ENCODE data around the gene EDAR. TPM values are rescaled to one million over a fixed set of nuclear protein-coding genes. Genes with fewer than 3 reads are reported as not detected.

Gene EDAR
- total RNA-seq, 2 donors from 2014 or later = not detected

- TF ChIP-seq CTCF (IDR thresholded peaks at IDR 0.05) = no peak
- Histone ChIP-seq H3K36me3 (no peaks in the 10 kb centered on the region), H3K27me3 (replicated peaks; ENCODE audit: insufficient read depth) (no peaks in the 10 kb centered on the region), H3K4me1 (ENCODE audit: control insufficient read depth in 1 of 2, low read depth in 2 of 2) (peaks cover 6 to 14% of the 10 kb centered on the region in 2 donors), H3K27ac (no peak overlapping the region), H3K4me3 (no peak overlapping the region), H3K9me3 (no peaks in the 10 kb centered on the region)
- DNase-seq (ENCODE audit: low spot score) (no peak), ATAC-seq (ENCODE audit: insufficient number of reproducible peaks, low FRiP score, low read depth) (no peak)
These were observed 80.3 kb downstream of the EDAR start for GRCh38 chr2:108908713-108909070.

GRCh38 chr2:108907822-108908712 is 81.0 kb downstream of the EDAR start:
- TF ChIP-seq CTCF (IDR thresholded peaks at IDR 0.05) = no peak
- DNase-seq (ENCODE audit: low spot score) (no peak), ATAC-seq (ENCODE audit: insufficient number of reproducible peaks, low FRiP score, low read depth) (no peak)
- Histone ChIP-seq H3K36me3 (no peaks in the 10 kb centered on the region), H3K9me3 (no peaks in the 10 kb centered on the region), H3K27ac (no peak overlapping the region), H3K27me3 (replicated peaks; ENCODE audit: insufficient read depth) (no peaks in the 10 kb centered on the region), H3K4me1 (ENCODE audit: control insufficient read depth in 1 of 2, low read depth in 2 of 2) (peaks cover 6 to 14% of the 10 kb centered on the region in 2 donors), H3K4me3 (no peak overlapping the region)

GRCh38 chr2:108906403-108907077 is 82.5 kb downstream of the EDAR start:
- Histone ChIP-seq H3K9me3 (no peaks in the 10 kb centered on the region), H3K27me3 (replicated peaks; ENCODE audit: insufficient read depth) (no peaks in the 10 kb centered on the region), H3K4me3 (no peak overlapping the region), H3K27ac (no peak overlapping the region), H3K36me3 (no peaks in the 10 kb centered on the region), H3K4me1 (ENCODE audit: control insufficient read depth in 1 of 2, low read depth in 2 of 2) (peaks cover 6 to 14% of the 10 kb centered on the region in 2 donors)
- TF ChIP-seq CTCF (IDR thresholded peaks at IDR 0.05) = no peak
- DNase-seq (ENCODE audit: low spot score) (no peak), ATAC-seq (ENCODE audit: insufficient number of reproducible peaks, low FRiP score, low read depth) (no peak)

DNA sequence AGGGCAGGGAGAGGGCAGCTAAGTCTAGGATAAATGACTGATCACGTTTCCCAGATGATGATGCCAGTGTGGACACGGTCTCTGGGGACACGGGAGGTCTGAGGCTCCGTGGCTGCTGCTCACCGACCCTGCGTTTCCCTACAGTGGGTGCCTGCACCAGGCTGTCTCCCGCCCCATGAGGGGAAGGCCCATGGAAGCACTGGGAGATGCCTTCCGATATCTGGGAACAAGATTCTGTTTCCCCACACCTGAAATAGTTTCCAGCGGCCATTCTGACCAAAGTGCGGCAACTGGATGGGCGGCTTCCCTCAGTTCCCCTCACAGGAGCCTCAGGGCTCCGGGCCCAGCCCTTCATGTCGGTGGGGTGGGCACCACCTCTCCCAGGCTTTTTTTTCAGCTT is 83.1 kb downstream of the EDAR start:
- peaks cover 6 to 14% of the 10 kb centered on the region in 2 donors for H3K4me1 ChIP-seq (ENCODE audit: control insufficient read depth in 1 of 2, low read depth in 2 of 2)
- H3K27ac ChIP-seq = no peak overlapping the region
- no peak for TF ChIP-seq CTCF (IDR thresholded peaks at IDR 0.05)
- H3K27me3 ChIP-seq (replicated peaks; ENCODE audit: insufficient read depth) = no peaks in the 10 kb centered on the region
- DNase-seq (ENCODE audit: low spot score) (no peak), ATAC-seq (ENCODE audit: insufficient number of reproducible peaks, low FRiP score, low read depth) (no peak)
- H3K9me3 ChIP-seq = no peaks in the 10 kb centered on the region
- H3K4me3 ChIP-seq = no peak overlapping the region
- no peaks in the 10 kb centered on the region for H3K36me3 ChIP-seq

GRCh38 chr2:108905176-108905575 is 83.8 kb downstream of the EDAR start:
- Histone ChIP-seq H3K36me3 (no peaks in the 10 kb centered on the region), H3K27me3 (replicated peaks; ENCODE audit: insufficient read depth) (no peaks in the 10 kb centered on the region), H3K9me3 (no peaks in the 10 kb centered on the region), H3K27ac (no peak overlapping the region), H3K4me1 (ENCODE audit: control insufficient read depth in 1 of 2, low read depth in 2 of 2) (peaks cover 6 to 14% of the 10 kb centered on the region in 2 donors), H3K4me3 (no peak overlapping the region)
- ATAC-seq (ENCODE audit: insufficient number of reproducible peaks, low FRiP score, low read depth) (no peak), DNase-seq (ENCODE audit: low spot score) (no peak)
- no peak for TF ChIP-seq CTCF (IDR thresholded peaks at IDR 0.05)

Measured in thoracic aorta (tissue), 2 donors.